Gastrocnemius medialis (tissue), 4 donors: ENCODE data around the gene PUS3. TPM values are rescaled to one million over a fixed set of nuclear protein-coding genes. Genes with fewer than 3 reads are reported as not detected.

Experiments
- ATAC-seq, 2 donors: fragments of 150-250 bp; one replicate each; pipeline ENCODE4 v1.9.1; 2016
- DNase-seq, 2 donors: peaks; one replicate each; pipeline ENCODE4 v3.0.0-alpha.2; 2019
- H3K27ac ChIP-seq, 4 donors: fragments of 200-600 bp; sonication (generic); 1 replicate in 1 of 4; 2 replicates in 3 of 4; pipeline ENCODE4 v1.5.1; 2016 to 2018; ENCODE audit warnings: mild to moderate bottlenecking in 2 of 4, moderate library complexity in 1 of 4
- H3K27me3 ChIP-seq, 3 donors: fragments of 200-600 bp; sonication (generic) in 2 of 3; 1 replicate in 1 of 3; 2 replicates in 2 of 3; pipeline versions ENCODE4 v1.5.1 to v1.6.0; 2016 to 2019; ENCODE audit warnings: mild to moderate bottlenecking in 1 of 3, moderate library complexity in 1 of 3
- H3K36me3 ChIP-seq, 2 donors: fragments of 200-600 bp; sonication (generic) in 1 of 2; one replicate each; pipeline ENCODE4 v1.5.1; 2017 to 2018
- H3K4me1 ChIP-seq, 2 donors: fragments of 200-600 bp; sonication (generic) in 1 of 2; one replicate each; pipeline ENCODE4 v1.5.1; 2016 to 2017; ENCODE audit warnings: mild to moderate bottlenecking in 2 of 2
- H3K4me3 ChIP-seq, 4 donors: fragments of 200-600 bp; sonication (generic) in 3 of 4; 1 replicate in 1 of 4; 2 replicates in 3 of 4; pipeline ENCODE4 v1.5.1; 2016 to 2019; ENCODE audit warnings: mild to moderate bottlenecking in 2 of 4
- H3K9me3 ChIP-seq, 3 donors: fragments of 200-600 bp; sonication (generic) in 2 of 3; 1 replicate in 1 of 3; 2 replicates in 2 of 3; pipeline ENCODE4 v1.5.1; 2016 to 2019
- POLR2A ChIP-seq, 2 donors: fragments of 450-650 bp; IDR thresholded peaks; one replicate each; pipeline ENCODE4 v1.6.1; 2017; ENCODE audit warnings: antibody characterized with exemption in 2 of 2, mild to moderate bottlenecking in 2 of 2, moderate library complexity in 2 of 2
- in situ Hi-C, 4 donors: fragments of 200-750 bp; cut with MboI; loops; one replicate each; pipeline versions ENCODE4 v1.15.0 to v1.8.0; 2017; ENCODE audit warnings: low sequenced_read_pairs in 4 of 4
- intact Hi-C: fragments of 100-400 bp; cut with DNase I; formaldehyde crosslinking; loops from one replicate; pipeline ENCODE4 v1.15.1; 2023; ENCODE audit warnings: low total_unique reads
- total RNA-seq, 4 donors: library from RNA; depleted of rRNA; stranded (reverse); fragments of >200 nt; gene quantifications; one replicate each; pipeline versions ENCODE4 v1.1.0 to v1.2.3, GENCODE V29; 2016
- TF ChIP-seq, protein P1 (sequence below), 5 experiments: fragments of 450-650 bp in 3 of 5; fragments of 200-600 bp in 2 of 5; sonication (generic) in 2 of 5; IDR thresholded peaks in 4 of 5; conservative IDR thresholded peaks in 1 of 5; 1 replicate in 4 of 5; 2 replicates in 1 of 5; pipeline ENCODE4 v1.5.1; 2016 to 2019; ENCODE audit warnings: antibody characterized with exemption in 5 of 5, mild to moderate bottlenecking in 3 of 5, moderate library complexity in 3 of 5

The PUS3 gene
- total RNA-seq, 4 donors from 2014 or later: 7.0 to 13.5 (median 11.7) TPM

DNA sequence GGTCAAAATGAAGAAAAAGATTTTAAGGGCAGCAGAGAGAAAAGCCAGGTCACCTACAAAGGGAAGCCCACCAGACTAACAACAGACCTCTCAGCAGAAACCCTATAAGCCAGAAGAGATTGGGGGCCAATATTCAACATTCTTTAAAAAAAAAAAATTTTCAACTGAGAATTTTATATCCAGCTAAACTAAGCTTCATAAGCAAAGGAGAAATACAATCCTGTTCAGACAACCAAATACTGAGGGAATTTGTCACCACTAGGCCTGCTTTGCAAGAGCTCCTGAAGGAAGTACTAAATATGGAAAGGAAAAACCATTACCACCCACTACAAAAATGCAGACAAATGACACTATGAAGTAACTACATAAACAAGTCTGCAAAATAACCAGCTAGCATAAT lies 56.8 kb downstream of the PUS3 start:
- H3K4me3 ChIP-seq: no peak overlapping the region
- H3K9me3 ChIP-seq: no peaks in the 10 kb centered on the region
- no peak for TF ChIP-seq POLR2A (IDR thresholded peaks at IDR 0.05)
- TF ChIP-seq, protein P1, sequence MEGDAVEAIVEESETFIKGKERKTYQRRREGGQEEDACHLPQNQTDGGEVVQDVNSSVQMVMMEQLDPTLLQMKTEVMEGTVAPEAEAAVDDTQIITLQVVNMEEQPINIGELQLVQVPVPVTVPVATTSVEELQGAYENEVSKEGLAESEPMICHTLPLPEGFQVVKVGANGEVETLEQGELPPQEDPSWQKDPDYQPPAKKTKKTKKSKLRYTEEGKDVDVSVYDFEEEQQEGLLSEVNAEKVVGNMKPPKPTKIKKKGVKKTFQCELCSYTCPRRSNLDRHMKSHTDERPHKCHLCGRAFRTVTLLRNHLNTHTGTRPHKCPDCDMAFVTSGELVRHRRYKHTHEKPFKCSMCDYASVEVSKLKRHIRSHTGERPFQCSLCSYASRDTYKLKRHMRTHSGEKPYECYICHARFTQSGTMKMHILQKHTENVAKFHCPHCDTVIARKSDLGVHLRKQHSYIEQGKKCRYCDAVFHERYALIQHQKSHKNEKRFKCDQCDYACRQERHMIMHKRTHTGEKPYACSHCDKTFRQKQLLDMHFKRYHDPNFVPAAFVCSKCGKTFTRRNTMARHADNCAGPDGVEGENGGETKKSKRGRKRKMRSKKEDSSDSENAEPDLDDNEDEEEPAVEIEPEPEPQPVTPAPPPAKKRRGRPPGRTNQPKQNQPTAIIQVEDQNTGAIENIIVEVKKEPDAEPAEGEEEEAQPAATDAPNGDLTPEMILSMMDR (IDR thresholded peaks at IDR 0.05 in 4 of 5, conservative IDR thresholded peaks at IDR 0.05 in 1 of 5): no peak
- no peaks in the 10 kb centered on the region for H3K4me1 ChIP-seq
- no peak for ATAC-seq
- H3K36me3 ChIP-seq: no peaks in the 10 kb centered on the region
- in situ Hi-C loops: no loop called here
- H3K27me3 ChIP-seq: no peaks in the 10 kb centered on the region
- no peak overlapping the region for H3K27ac ChIP-seq
- intact Hi-C loops: no loop called here
- no peak for DNase-seq

Other genes with a start within 250 kb of the PUS3 start
- gene ACRV1, start 222.4 kb downstream of the PUS3 start, total RNA-seq: not detected
- not detected for gene PATE1, start 156.9 kb downstream of the PUS3 start, total RNA-seq
- not detected for gene PATE2, start 124.4 kb downstream of the PUS3 start, total RNA-seq
- gene PATE3, start 115.1 kb downstream of the PUS3 start, total RNA-seq: not detected
- not detected for gene PATE4, start 69.9 kb downstream of the PUS3 start, total RNA-seq
- 1 to 10 TPM in 3 of 4 donors, under 1 TPM in 1; 0.56 to 3.9 (median 1.9) TPM for gene HYLS1, start 15.5 kb downstream of the PUS3 start, total RNA-seq
- gene DDX25, start 1.3 kb upstream of the PUS3 start, total RNA-seq: not detected
- under 1 TPM in 1 of 4 donors, not detected in 3; 0.10 TPM for gene VSIG10L2, start 42.8 kb upstream of the PUS3 start, total RNA-seq
- gene CDON, start 159.7 kb upstream of the PUS3 start, total RNA-seq: 1 to 10 TPM; 1.0 to 2.0 (median 1.8) TPM